ENCODE measurements around the gene GOLT1B.
A peak's percentile ranks its signal among the peaks of the same experiment; 100 is the strongest.

Gene GOLT1B

DNA sequence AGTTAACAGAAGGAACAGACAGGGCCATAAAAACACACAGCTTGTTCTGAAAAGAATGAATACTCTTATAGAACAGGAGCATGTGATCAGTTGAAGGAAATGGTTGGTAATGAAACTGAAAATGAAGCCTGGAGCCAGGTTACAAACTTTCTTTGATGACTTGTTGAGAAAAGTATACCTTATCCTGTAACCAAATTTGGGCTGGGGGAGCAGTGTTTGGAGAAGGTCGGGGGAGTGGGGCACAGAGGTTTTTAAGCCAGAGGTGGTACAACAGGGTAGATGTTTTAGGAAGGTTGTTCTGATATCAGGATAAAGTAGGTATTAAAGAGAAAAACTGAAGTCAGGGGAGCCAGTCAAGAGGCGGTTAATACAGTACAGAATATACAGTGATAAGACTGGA, 8.2 kb downstream of the GOLT1B start:
- no peaks in the 10 kb centered on the region for H3K9me3 Mint-ChIP-seq
- TF ChIP-seq, protein P1, sequence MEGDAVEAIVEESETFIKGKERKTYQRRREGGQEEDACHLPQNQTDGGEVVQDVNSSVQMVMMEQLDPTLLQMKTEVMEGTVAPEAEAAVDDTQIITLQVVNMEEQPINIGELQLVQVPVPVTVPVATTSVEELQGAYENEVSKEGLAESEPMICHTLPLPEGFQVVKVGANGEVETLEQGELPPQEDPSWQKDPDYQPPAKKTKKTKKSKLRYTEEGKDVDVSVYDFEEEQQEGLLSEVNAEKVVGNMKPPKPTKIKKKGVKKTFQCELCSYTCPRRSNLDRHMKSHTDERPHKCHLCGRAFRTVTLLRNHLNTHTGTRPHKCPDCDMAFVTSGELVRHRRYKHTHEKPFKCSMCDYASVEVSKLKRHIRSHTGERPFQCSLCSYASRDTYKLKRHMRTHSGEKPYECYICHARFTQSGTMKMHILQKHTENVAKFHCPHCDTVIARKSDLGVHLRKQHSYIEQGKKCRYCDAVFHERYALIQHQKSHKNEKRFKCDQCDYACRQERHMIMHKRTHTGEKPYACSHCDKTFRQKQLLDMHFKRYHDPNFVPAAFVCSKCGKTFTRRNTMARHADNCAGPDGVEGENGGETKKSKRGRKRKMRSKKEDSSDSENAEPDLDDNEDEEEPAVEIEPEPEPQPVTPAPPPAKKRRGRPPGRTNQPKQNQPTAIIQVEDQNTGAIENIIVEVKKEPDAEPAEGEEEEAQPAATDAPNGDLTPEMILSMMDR (IDR thresholded peaks at IDR 0.05; ENCODE audit: unreplicated experiment in 3 of 3), result no peak
- peaks cover 34% of the 10 kb centered on the region for H3K36me3 Mint-ChIP-seq (ENCODE audit: low read depth)
- no peak overlapping the region for H3K4me3 Mint-ChIP-seq
- no peaks in the 10 kb centered on the region for H3K4me1 Mint-ChIP-seq
- no peaks in the 10 kb centered on the region for H3K27me3 Mint-ChIP-seq (ENCODE audit: low read depth)
- no peak overlapping the region for H3K27ac Mint-ChIP-seq

DNA sequence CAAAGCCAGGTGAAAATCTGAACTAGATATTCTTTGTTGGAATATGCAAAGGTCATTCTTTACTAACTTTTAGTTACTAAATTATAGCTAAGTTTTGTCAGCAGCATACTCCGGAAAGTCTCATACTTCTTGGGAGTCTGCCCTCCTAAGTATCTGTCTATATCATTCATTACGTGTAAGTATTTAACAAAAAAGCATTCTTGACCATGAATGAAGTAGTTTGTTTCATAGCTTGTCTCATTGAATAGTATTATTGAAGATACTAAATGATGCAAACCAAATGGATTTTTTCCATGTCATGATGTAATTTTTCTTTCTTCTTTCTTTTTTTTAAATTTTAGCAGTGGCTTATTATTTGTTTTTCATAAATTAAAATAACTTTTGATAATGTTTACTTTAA, 14.7 kb downstream of the GOLT1B start:
- no peaks in the 10 kb centered on the region for H3K27me3 Mint-ChIP-seq (ENCODE audit: low read depth)
- TF ChIP-seq, protein P1 (IDR thresholded peaks at IDR 0.05; ENCODE audit: unreplicated experiment in 3 of 3), result no peak
- H3K4me3 Mint-ChIP-seq, result no peak overlapping the region
- peaks cover 17% of the 10 kb centered on the region for H3K36me3 Mint-ChIP-seq (ENCODE audit: low read depth)
- H3K4me1 Mint-ChIP-seq, result no peaks in the 10 kb centered on the region
- H3K9me3 Mint-ChIP-seq, result no peaks in the 10 kb centered on the region
- no peak overlapping the region for H3K27ac Mint-ChIP-seq

DNA sequence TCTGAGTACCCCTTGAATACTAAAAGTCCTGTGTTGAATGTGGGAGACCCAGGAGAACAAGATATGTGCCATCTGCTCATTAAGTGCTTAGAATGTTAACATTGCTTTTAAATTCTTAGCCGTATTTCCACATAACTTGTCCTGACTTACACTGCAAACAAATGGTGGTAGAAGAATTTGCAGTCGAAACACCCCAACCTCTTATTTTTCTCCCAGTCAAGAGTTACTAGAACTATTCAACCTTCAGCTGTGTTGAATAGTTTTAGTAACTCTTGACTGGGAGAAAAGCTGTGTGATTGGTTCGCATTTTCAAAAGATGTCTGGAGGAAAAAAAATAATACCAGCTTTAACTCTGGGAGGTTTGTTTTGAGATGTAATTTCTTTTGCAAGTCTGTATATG, 16.9 kb downstream of the GOLT1B start:
- Mint-ChIP-seq H3K27me3 (ENCODE audit: low read depth) (no peaks in the 10 kb centered on the region), H3K9me3 (no peaks in the 10 kb centered on the region), H3K27ac (no peak overlapping the region), H3K36me3 (ENCODE audit: low read depth) (peaks cover 13% of the 10 kb centered on the region), H3K4me1 (no peaks in the 10 kb centered on the region), H3K4me3 (no peak overlapping the region)
- TF ChIP-seq, protein P1 (IDR thresholded peaks at IDR 0.05; ENCODE audit: unreplicated experiment in 3 of 3), result no peak

DNA sequence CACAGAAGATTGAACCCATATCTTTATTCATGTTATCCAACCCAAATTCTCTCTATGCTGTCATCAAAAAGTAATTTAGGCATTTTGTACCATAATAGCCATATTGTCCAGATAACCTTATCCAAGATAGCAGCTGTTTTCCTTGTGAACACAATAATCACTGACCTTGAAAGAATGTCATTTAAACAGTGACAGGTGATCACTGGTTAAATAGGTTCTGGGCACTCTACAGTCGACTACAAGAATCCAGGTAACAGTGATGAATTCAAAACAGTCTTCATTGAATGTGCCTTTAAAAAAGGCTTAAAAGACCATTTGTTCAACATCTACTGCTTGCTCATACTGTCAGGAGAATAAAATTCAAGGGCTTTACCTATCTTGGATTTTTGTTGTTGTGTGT, 20.0 kb downstream of the GOLT1B start:
- Mint-ChIP-seq H3K4me3 (no peak overlapping the region), H3K36me3 (ENCODE audit: low read depth) (peaks cover 4% of the 10 kb centered on the region), H3K27ac (no peak overlapping the region), H3K27me3 (ENCODE audit: low read depth) (peaks cover 7% of the 10 kb centered on the region), H3K4me1 (no peaks in the 10 kb centered on the region), H3K9me3 (peaks cover 8% of the 10 kb centered on the region)
- TF ChIP-seq, protein P1 (IDR thresholded peaks at IDR 0.05; ENCODE audit: unreplicated experiment in 3 of 3), result no peak

DNA sequence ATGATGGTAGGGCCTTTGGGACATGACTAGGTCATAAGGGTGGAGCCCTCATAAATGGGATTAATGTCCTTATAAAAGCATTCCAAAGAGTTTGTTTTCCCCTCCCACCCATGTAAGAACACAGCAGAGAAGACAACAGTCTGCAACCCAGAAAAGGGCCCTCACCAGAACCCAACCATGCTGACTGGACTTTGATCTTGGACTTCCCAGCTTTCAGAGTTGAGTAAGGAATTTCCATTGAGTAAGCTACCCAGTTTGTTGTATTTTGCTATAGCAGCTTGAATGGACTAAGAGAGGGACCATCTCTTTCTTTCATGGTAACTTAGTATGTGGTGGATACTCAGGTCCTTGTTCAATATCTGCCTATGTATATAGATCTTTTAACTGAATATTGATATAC, 21.6 kb downstream of the GOLT1B start:
- H3K27me3 Mint-ChIP-seq (ENCODE audit: low read depth), result peaks cover 17% of the 10 kb centered on the region
- H3K36me3 Mint-ChIP-seq (ENCODE audit: low read depth), result no peaks in the 10 kb centered on the region

DNA sequence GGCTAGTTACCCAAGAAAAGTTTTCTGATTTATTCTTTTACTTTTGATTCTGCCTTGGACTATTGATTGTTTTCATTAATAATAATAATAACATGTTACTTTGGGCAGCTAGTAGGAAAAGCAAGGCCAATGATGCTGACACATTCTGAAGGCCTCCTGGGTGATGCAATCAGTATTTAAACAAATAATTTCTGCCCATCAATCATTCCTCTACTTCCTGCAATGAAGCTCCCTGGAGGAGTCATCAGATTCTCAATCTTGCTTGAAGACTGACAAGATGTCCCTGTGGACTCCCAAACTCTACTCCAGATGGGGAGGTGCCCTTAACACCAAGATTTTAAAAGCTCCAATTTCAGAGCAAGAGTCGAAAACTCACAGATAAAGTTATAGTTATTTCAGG, 24.5 kb downstream of the GOLT1B start, which contains the start of gene SPX:
SPX (plus strand) TSS at position 244 of the 400 bp plus-strand sequence. CDS start 177 bp downstream, outside the sequence.
- H3K9me3 Mint-ChIP-seq, result peaks cover 8% of the 10 kb centered on the region
- peaks cover 40% of the 10 kb centered on the region for H3K27me3 Mint-ChIP-seq (ENCODE audit: low read depth)
- H3K36me3 Mint-ChIP-seq (ENCODE audit: low read depth), result no peaks in the 10 kb centered on the region
- H3K4me3 Mint-ChIP-seq, result peak within 1 kb of the TSS; percentile 73 to 87 (median 86)
- peaks cover 31% of the 10 kb centered on the region for H3K4me1 Mint-ChIP-seq
- TF ChIP-seq, protein P1 (IDR thresholded peaks at IDR 0.05; ENCODE audit: unreplicated experiment in 3 of 3), result no peak
- H3K27ac Mint-ChIP-seq, result peak within 1 kb of the TSS in 2 of 3 experiments; percentile 60 to 64

More for the DNA sequence above, 21.6 kb downstream of the GOLT1B start:
- TF ChIP-seq, protein P1 (IDR thresholded peaks at IDR 0.05; ENCODE audit: unreplicated experiment in 3 of 3), result no peak
- Mint-ChIP-seq H3K4me1 (peaks cover 8% of the 10 kb centered on the region), H3K27ac (no peak overlapping the region), H3K4me3 (no peak overlapping the region), H3K9me3 (peaks cover 8% of the 10 kb centered on the region)
